Stimulated activated naive B cell treated with anti-CD40 and anti-IgM and Interleukin-4, amounts not matched to agents 10 μg/mL and 1 μg/mL and 100 μg/mL, for 72 hours (primary cell): ENCODE data around the gene PTBP1.

Experiments
- ATAC-seq, 2 donors: fragments of 150-1000 bp; cut with Tn5 transposase; replicated peaks; 2 replicates each; pipeline ENCODE4 v1.10.0; 2021; ENCODE audit warnings: moderate library complexity in 1 of 2
- DNase-seq: peaks from one replicate; pipeline ENCODE4 v3.0.0; 2021
- H3K27ac Mint-ChIP-seq: one replicate; pipeline ENCODE4 v1.8.0; 2022; ENCODE audit warnings: mild to moderate bottlenecking, mixed read lengths
- H3K27me3 Mint-ChIP-seq, 2 donors: one replicate each; pipeline ENCODE4 v1.8.0; 2022; ENCODE audit warnings: mixed read lengths in 2 of 2
- H3K36me3 Mint-ChIP-seq, 2 donors: one replicate each; pipeline ENCODE4 v1.8.0; 2022; ENCODE audit warnings: mixed read lengths in 2 of 2, mild to moderate bottlenecking in 1 of 2
- H3K4me1 Mint-ChIP-seq, 2 donors: one replicate each; pipeline ENCODE4 v1.8.0; 2022; ENCODE audit warnings: mixed read lengths in 2 of 2, mild to moderate bottlenecking in 1 of 2
- H3K4me3 Mint-ChIP-seq, 2 donors: one replicate each; pipeline ENCODE4 v1.8.0; 2022; ENCODE audit warnings: mild to moderate bottlenecking in 2 of 2, mixed read lengths in 2 of 2, moderate library complexity in 1 of 2
- H3K9me3 Mint-ChIP-seq, 2 donors: one replicate each; pipeline ENCODE4 v1.8.0; 2022; ENCODE audit warnings: mixed read lengths in 2 of 2, mild to moderate bottlenecking in 1 of 2

Gene PTBP1

DNA sequence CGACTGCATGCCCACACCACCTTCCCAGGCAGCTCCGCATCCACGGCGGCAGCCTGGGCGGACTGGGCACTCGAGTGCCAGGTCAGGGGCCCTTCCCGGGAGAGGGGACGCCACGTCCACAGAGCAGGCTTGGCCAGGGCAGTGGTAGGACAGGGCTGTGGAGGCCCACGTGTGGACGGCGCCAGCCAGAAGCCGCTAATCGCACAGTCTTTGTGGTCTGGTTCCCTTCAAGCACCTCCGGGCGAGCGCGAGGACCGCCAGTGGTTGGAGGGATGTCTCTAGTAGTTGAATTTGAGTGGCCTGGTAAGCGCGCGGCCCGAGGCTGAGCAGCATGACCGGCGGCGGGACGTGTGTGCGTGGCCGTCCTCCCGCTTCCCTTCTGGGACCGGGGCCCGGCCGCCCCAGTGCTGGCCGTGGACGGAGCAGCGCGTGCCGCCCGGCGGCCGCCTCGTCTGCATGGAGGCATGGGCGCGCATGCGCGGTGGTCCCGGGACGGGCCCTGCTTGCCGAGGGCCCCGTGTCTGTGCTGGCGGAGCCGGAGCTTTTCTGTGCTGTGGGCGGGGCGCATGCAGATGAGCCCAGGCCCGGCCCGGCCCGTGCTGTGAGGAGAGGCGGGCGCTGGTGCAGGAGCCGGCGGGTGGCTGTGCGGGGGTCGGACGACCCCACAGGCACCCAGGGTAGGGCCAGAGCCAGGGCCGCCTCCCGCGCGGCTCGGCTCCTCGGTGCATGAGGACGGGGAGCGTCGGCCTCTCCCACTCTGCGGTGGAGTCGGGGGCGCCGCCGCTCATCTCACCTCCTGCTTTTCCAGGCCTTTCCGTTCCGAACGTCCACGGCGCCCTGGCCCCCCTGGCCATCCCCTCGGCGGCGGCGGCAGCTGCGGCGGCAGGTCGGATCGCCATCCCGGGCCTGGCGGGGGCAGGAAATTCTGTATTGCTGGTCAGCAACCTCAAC lies 8.6 kb downstream of the PTBP1 start:
- peaks cover 58 to 60% of the 10 kb centered on the region in 2 donors for H3K36me3 Mint-ChIP-seq
- H3K9me3 Mint-ChIP-seq = no peaks in the 10 kb centered on the region
- H3K27me3 Mint-ChIP-seq = no peaks in the 10 kb centered on the region
- H3K4me3 Mint-ChIP-seq = no peak overlapping the region
- no peak overlapping the region for H3K27ac Mint-ChIP-seq
- ATAC-seq (no peak), DNase-seq (no peak)
- peaks cover 18 to 40% of the 10 kb centered on the region in 2 donors for H3K4me1 Mint-ChIP-seq

- ATAC-seq (no peak), DNase-seq (no peak)
- Mint-ChIP-seq H3K4me3 (no peak overlapping the region), H3K9me3 (no peaks in the 10 kb centered on the region), H3K27me3 (no peaks in the 10 kb centered on the region), H3K36me3 (peaks cover 56 to 61% of the 10 kb centered on the region in 2 donors), H3K4me1 (peaks cover 14 to 31% of the 10 kb centered on the region in 2 donors), H3K27ac (peak overlapping the region; percentile 77)
These were observed 9.7 kb downstream of the PTBP1 start for GRCh38 chr19:806815-807421.

- Mint-ChIP-seq H3K36me3 (peaks cover 50 to 57% of the 10 kb centered on the region in 2 donors), H3K27me3 (no peaks in the 10 kb centered on the region), H3K4me3 (peak overlapping the region in 1 of 2 donors; percentile 29), H3K9me3 (no peaks in the 10 kb centered on the region), H3K4me1 (peaks cover 10 to 22% of the 10 kb centered on the region in 2 donors), H3K27ac (peak overlapping the region; percentile 77)
- no peak for DNase-seq
- ATAC-seq = no peak
These were observed 10.6 kb downstream of the PTBP1 start for GRCh38 chr19:807627-808422.

DNA sequence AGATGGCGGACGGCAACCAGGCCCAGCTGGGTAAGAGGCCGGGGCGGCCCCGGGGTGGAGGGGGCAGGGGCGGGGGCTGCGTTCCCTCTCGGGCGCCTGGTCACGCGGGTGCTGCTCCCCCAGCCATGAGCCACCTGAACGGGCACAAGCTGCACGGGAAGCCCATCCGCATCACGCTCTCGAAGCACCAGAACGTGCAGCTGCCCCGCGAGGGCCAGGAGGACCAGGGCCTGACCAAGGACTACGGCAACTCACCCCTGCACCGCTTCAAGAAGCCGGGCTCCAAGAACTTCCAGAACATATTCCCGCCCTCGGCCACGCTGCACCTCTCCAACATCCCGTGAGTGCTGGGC lies 11.1 kb downstream of the PTBP1 start:
- no peaks in the 10 kb centered on the region for H3K27me3 Mint-ChIP-seq

GRCh38 chr19:810077-810855 lies 13.0 kb downstream of the PTBP1 start:
- H3K27me3 Mint-ChIP-seq = no peaks in the 10 kb centered on the region
- peak overlapping the region; percentile 65 for H3K27ac Mint-ChIP-seq
- peaks cover 0 to 2% of the 10 kb centered on the region in 2 donors for H3K9me3 Mint-ChIP-seq
- DNase-seq = no peak
- H3K4me3 Mint-ChIP-seq = no peak overlapping the region
- peaks cover 11 to 12% of the 10 kb centered on the region in 2 donors for H3K4me1 Mint-ChIP-seq
- peaks cover 52 to 60% of the 10 kb centered on the region in 2 donors for H3K36me3 Mint-ChIP-seq
- ATAC-seq = no peak

More for the DNA sequence above, 11.1 kb downstream of the PTBP1 start:
- Mint-ChIP-seq H3K4me3 (no peak overlapping the region), H3K27ac (no peak overlapping the region), H3K36me3 (peaks cover 46 to 54% of the 10 kb centered on the region in 2 donors), H3K4me1 (peaks cover 7 to 17% of the 10 kb centered on the region in 2 donors), H3K9me3 (no peaks in the 10 kb centered on the region)
- ATAC-seq (no peak), DNase-seq (no peak)

DNA sequence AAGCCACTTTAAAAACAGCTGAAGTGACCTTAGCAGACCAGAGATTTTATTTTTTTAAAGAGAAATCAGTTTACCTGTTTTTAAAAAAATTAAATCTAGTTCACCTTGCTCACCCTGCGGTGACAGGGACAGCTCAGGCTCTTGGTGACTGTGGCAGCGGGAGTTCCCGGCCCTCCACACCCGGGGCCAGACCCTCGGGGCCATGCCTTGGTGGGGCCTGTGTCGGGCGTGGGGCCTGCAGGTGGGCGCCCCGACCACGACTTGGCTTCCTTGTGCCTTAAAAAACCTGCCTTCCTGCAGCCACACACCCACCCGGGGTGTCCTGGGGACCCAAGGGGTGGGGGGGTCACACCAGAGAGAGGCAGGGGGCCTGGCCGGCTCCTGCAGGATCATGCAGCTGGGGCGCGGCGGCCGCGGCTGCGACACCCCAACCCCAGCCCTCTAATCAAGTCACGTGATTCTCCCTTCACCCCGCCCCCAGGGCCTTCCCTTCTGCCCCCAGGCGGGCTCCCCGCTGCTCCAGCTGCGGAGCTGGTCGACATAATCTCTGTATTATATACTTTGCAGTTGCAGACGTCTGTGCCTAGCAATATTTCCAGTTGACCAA lies 13.7 kb downstream of the PTBP1 start:
- H3K36me3 Mint-ChIP-seq = peaks cover 53 to 61% of the 10 kb centered on the region in 2 donors
- peaks cover 4% of the 10 kb centered on the region in 2 donors for H3K9me3 Mint-ChIP-seq
- no peak overlapping the region for H3K27ac Mint-ChIP-seq
- H3K4me3 Mint-ChIP-seq = no peak overlapping the region
- DNase-seq = no peak
- H3K27me3 Mint-ChIP-seq = no peaks in the 10 kb centered on the region
- H3K4me1 Mint-ChIP-seq = peaks cover 12 to 13% of the 10 kb centered on the region in 2 donors
- no peak for ATAC-seq

GRCh38 chr19:811506-812048 lies 14.3 kb downstream of the PTBP1 start:
- Mint-ChIP-seq H3K27me3 (no peaks in the 10 kb centered on the region), H3K36me3 (peaks cover 57 to 66% of the 10 kb centered on the region in 2 donors), H3K27ac (peak overlapping the region; percentile 37), H3K4me1 (peaks cover 12 to 15% of the 10 kb centered on the region in 2 donors), H3K4me3 (no peak overlapping the region), H3K9me3 (peaks cover 7 to 10% of the 10 kb centered on the region in 2 donors)
- ATAC-seq = no peak
- no peak for DNase-seq

DNA sequence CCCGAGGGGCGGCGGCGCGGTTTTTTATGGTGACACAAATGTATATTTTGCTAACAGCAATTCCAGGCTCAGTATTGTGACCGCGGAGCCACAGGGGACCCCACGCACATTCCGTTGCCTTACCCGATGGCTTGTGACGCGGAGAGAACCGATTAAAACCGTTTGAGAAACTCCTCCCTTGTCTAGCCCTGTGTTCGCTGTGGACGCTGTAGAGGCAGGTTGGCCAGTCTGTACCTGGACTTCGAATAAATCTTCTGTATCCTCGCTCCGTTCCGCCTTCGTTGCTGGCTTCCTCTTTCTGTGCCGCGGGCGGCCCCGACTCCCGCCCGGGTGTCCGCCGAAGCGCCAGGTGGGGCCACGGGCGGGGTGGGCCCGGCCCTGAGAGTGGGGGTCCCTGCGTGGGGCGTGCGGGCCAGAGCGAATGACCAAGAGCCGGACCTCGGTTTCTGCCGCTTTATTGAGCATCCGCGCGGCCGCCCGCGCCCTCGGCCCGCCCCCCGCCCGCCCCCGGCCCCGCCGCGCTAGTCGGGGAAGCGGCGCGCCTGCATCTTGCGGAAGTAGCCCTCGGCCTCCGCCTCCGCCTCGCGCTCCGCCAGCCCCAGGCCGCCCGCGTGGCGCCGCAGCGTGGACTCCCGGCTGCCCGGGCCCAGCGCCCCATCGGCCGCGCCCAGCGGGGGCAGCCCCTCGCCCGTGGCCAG lies 14.9 kb downstream of the PTBP1 start:
- no peak for ATAC-seq
- no peak for DNase-seq
- peaks cover 54 to 66% of the 10 kb centered on the region in 2 donors for H3K36me3 Mint-ChIP-seq
- H3K27me3 Mint-ChIP-seq = no peaks in the 10 kb centered on the region
- peaks cover 10 to 14% of the 10 kb centered on the region in 2 donors for H3K9me3 Mint-ChIP-seq
- peaks cover 9 to 15% of the 10 kb centered on the region in 2 donors for H3K4me1 Mint-ChIP-seq
- no peak overlapping the region for H3K4me3 Mint-ChIP-seq
- H3K27ac Mint-ChIP-seq = no peak overlapping the region

DNA sequence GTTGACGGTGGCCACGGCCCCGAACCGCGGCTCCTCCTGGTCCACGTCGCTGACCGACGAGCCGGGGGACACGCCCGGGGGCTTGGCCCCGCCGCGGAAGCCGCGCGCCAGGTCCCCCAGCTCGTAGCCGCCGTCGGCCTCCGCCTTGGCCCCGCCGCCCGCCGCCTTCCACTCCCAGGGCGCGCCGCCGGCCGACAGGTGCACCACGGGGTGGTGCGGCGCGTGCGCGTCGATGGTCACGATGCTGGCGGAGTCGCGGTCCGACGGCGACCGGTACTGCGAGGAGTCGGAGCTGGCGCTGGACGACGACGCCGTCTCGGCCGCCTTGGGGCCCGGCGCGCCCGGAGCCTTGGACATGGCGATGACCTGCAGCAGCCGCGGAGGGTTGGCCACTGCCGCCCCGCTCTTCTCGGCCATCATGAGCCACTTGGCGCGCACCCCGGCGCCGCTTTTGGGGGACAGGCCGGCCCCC lies 15.5 kb downstream of the PTBP1 start:
- Mint-ChIP-seq H3K27me3 (no peaks in the 10 kb centered on the region), H3K27ac (no peak overlapping the region), H3K9me3 (peaks cover 10 to 14% of the 10 kb centered on the region in 2 donors), H3K4me3 (no peak overlapping the region), H3K36me3 (peaks cover 48 to 60% of the 10 kb centered on the region in 2 donors), H3K4me1 (peaks cover 3 to 11% of the 10 kb centered on the region in 2 donors)
- DNase-seq (no peak), ATAC-seq (no peak)

- H3K27me3 Mint-ChIP-seq = no peaks in the 10 kb centered on the region
- H3K4me3 Mint-ChIP-seq = no peak overlapping the region
- ATAC-seq (peak; percentile 4 to 17), DNase-seq (no peak)
- H3K9me3 Mint-ChIP-seq = peaks cover 10 to 14% of the 10 kb centered on the region in 2 donors
- peaks cover 0 to 9% of the 10 kb centered on the region in 2 donors for H3K4me1 Mint-ChIP-seq
- H3K27ac Mint-ChIP-seq = peak overlapping the region; percentile 87
- H3K36me3 Mint-ChIP-seq = peaks cover 45 to 57% of the 10 kb centered on the region in 2 donors
These were observed 16.2 kb downstream of the PTBP1 start for GRCh38 chr19:813219-814151.

- H3K4me1 Mint-ChIP-seq = peaks cover 0 to 9% of the 10 kb centered on the region in 2 donors
- peak overlapping the region; percentile 34 to 52 for H3K4me3 Mint-ChIP-seq
- no peaks in the 10 kb centered on the region for H3K27me3 Mint-ChIP-seq
- DNase-seq (no peak), ATAC-seq (peak; percentile 13 to 22)
- H3K9me3 Mint-ChIP-seq = peaks cover 10 to 14% of the 10 kb centered on the region in 2 donors
- H3K27ac Mint-ChIP-seq = peak overlapping the region; percentile 87
- H3K36me3 Mint-ChIP-seq = peaks cover 44 to 52% of the 10 kb centered on the region in 2 donors
These were observed 17.2 kb downstream of the PTBP1 start for GRCh38 chr19:814152-815078.
